Suppressor macrophage treated with lipopolysaccharide for 1 hour (primary cell): ENCODE results near the gene KDM4B.

Experiments
- DNase-seq, 3 donors: peaks; one replicate each; pipeline ENCODE4 v3.0.0-alpha.2; 2020 to 2022

Gene KDM4B

GRCh38 chr19:4986056-4986455 is 17.1 kb downstream of the KDM4B start:
- no peak for DNase-seq

GRCh38 chr19:4986471-4986891 is 17.6 kb downstream of the KDM4B start:
- DNase-seq: no peak

GRCh38 chr19:4987256-4987655 is 18.3 kb downstream of the KDM4B start:
- no peak for DNase-seq

- no peak for DNase-seq
These were observed 18.9 kb downstream of the KDM4B start for GRCh38 chr19:4987692-4988370.

GRCh38 chr19:4988770-4989251 is 19.9 kb downstream of the KDM4B start:
- no peak for DNase-seq

GRCh38 chr19:4990306-4990705 is 21.4 kb downstream of the KDM4B start:
- DNase-seq: no peak

- no peak for DNase-seq
These were observed 22.6 kb downstream of the KDM4B start for GRCh38 chr19:4991538-4991937.

- DNase-seq: no peak
These were observed 23.2 kb downstream of the KDM4B start for GRCh38 chr19:4991996-4992698.

- no peak for DNase-seq
These were observed 24.8 kb downstream of the KDM4B start for GRCh38 chr19:4993683-4994082.

GRCh38 chr19:4996701-4997100 is 27.8 kb downstream of the KDM4B start:
- no peak for DNase-seq

GRCh38 chr19:4997297-4997696 is 28.4 kb downstream of the KDM4B start:
- DNase-seq: no peak

GRCh38 chr19:5000120-5000611 is 31.3 kb downstream of the KDM4B start:
- DNase-seq: no peak

- DNase-seq: peak; percentile 42 to 63 (median 49)
These were observed 32.7 kb downstream of the KDM4B start for GRCh38 chr19:5001615-5002014.

- no peak for DNase-seq
These were observed 33.2 kb downstream of the KDM4B start for GRCh38 chr19:5002143-5002542.

- no peak for DNase-seq
These were observed 34.9 kb downstream of the KDM4B start for GRCh38 chr19:5003781-5004180.

GRCh38 chr19:5005096-5005495 is 36.2 kb downstream of the KDM4B start:
- no peak for DNase-seq

GRCh38 chr19:5006201-5006600 is 37.3 kb downstream of the KDM4B start:
- no peak for DNase-seq

- no peak for DNase-seq
These were observed 37.9 kb downstream of the KDM4B start for GRCh38 chr19:5006821-5007220.

- DNase-seq: no peak
These were observed 42.7 kb downstream of the KDM4B start for GRCh38 chr19:5011476-5012238.

- no peak for DNase-seq
These were observed 44.0 kb downstream of the KDM4B start for GRCh38 chr19:5012688-5013457.

GRCh38 chr19:5013761-5014160 is 44.8 kb downstream of the KDM4B start:
- DNase-seq: no peak

GRCh38 chr19:5014941-5015340 is 46.0 kb downstream of the KDM4B start:
- no peak for DNase-seq

- no peak for DNase-seq
These were observed 47.4 kb downstream of the KDM4B start for GRCh38 chr19:5016268-5016667.
